GM21619 (cell line): Measurements from ENCODE around the gene OR2A1.
A peak's percentile ranks its signal among the peaks of the same experiment; 100 is the strongest.
"Not testable (repeated sequence)": the region's sequence is repeated elsewhere in the genome, so short reads cannot be mapped to it uniquely, and the experiment has no call there.

Experiments used
- ATAC-seq: cut with Tn5 transposase; IDR thresholded peaks from one replicate; pipeline ENCODE4 v1.9.1; 2021; ENCODE audit not compliant: unreplicated experiment

Gene OR2A1

GRCh38 chr7:144321677-144322206 lies 9.5 kb downstream of the OR2A1 start:
- not testable (repeated sequence) for ATAC-seq

DNA sequence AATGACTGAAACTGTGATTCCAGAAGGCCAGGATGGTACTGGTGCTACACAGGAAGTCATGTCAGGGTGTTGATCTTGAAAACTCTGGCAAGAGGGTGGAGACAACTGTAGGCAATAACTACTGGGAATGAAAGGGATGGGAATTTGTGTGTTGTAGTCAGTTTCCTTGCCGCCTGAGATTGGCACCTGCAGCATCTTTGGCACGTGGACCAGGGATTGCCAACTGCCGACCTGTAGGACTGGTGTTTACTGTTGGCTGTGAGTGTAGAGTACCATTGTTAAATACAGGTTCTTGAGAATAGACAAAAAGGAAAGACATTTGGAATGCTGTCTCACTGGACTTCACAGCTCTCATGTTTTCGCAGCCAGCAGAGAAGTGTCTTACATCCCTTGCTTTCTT lies 11.1 kb downstream of the OR2A1 start:
- not testable (repeated sequence) for ATAC-seq

DNA sequence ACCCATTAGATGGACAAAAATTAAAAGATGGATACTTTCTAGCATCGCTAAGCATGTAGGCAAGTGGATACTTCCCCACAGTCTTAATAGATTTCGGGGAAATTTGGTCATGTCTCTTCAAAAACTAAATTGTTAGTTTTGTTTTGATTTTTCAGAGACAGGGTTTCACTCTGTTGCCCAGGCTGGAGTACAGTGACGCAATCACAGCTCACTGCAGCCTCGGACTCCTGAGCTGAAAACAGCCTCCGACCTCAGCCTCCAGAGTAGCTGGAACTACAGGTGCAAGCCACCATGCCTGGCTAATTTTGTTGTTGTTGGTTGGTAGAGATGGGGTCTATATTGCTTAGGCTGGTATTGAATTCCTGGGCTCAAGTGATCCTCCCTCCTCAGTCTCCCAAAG lies 13.6 kb downstream of the OR2A1 start:
- not testable (repeated sequence) for ATAC-seq

DNA sequence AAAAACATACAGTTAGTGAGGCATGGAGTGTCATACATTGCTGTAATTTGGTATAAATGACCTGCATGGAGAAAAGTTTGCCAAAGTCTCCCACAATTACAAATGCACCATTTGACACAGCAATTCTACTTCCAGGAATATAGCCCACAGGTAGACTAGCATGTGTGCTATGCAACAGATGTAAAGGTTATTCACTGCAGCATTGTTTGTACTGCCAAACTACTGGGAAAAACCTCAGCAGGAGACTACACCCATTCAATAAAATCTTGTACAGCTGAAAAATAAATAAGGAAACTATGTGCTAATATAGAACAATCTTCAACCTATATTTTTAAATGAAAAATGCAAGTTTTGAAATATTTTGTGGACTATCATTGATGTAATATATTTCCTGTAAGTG lies 17.8 kb downstream of the OR2A1 start:
- not testable (repeated sequence) for ATAC-seq

- not testable (repeated sequence) for ATAC-seq
These were observed 19.2 kb downstream of the OR2A1 start for GRCh38 chr7:144331221-144331995.

GRCh38 chr7:144331996-144332288 lies 19.7 kb downstream of the OR2A1 start:
- ATAC-seq, result not testable (repeated sequence)

DNA sequence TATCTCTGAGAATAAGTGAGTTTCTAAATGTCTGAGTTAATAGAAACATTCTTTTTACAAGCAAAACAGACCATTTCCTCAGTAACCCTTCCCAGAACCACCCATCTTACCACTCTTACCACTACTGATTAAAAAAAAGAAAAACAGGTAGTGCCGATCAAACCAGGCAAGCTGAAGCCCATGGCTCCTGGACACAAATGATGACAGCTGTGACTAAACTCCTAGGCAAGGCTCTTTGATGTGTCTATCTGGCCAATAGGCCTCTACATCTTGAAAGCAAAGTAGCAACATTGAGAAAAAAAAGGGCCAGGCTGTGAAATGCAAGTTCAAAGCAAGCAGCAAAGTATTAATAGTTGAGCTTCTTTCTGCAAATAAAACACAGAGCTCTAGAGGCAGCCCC lies 36.4 kb downstream of the OR2A1 start:
- peak; percentile 26 for ATAC-seq

DNA sequence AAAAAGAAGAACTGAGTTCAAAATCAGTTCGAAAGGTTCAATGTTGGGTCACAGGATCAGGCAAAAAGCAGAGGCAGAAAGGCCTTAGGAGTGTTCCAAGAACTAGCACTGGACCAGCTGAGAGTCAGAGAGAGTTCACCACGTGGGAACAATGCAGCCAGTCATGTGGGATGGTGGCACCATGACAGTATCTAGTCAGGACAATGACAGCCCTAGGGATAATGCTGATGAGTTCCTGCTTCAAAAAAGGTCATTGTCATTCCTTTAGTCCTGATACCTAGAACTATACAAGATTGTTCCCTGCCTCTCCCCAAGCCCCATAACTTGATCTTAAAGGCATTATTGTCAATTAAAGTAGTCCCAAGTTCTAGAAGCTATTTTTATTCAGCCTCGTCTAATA lies 39.4 kb downstream of the OR2A1 start:
- ATAC-seq, result not testable (repeated sequence)

GRCh38 chr7:144355176-144355822 lies 43.1 kb downstream of the OR2A1 start, which contains the start of gene ARHGEF5:
Gene ARHGEF5 (plus strand): TSS chr7:144355402. CDS start chr7:144362670, 7,268 bp downstream.
- ATAC-seq, result peak; percentile 72

GRCh38 chr7:144356185-144356584 lies 44.0 kb downstream of the OR2A1 start:
- not testable (repeated sequence) for ATAC-seq

- not testable (repeated sequence) for ATAC-seq
These were observed 44.6 kb downstream of the OR2A1 start for GRCh38 chr7:144356860-144357259.

DNA sequence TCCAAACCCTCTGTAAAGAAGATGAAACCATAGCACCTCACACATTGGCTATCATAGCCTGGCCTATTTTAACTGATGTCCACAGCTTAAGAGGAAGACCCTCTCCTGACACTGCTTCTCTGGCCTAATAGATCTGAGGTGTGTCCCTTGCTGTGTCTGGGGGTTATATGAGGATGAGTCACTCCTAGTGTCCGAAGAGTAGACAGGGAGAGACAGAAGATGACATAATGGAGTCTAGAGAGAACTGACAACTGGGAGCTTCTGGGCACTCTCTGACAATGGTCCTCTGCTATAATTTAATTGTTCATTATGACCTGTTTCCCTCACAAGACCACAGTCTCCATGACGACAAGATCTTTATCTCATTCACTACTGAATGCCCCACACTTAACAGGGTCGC lies 49.8 kb downstream of the OR2A1 start:
- ATAC-seq, result not testable (repeated sequence)

GRCh38 chr7:144365523-144365922 lies 53.3 kb downstream of the OR2A1 start:
- not testable (repeated sequence) for ATAC-seq

DNA sequence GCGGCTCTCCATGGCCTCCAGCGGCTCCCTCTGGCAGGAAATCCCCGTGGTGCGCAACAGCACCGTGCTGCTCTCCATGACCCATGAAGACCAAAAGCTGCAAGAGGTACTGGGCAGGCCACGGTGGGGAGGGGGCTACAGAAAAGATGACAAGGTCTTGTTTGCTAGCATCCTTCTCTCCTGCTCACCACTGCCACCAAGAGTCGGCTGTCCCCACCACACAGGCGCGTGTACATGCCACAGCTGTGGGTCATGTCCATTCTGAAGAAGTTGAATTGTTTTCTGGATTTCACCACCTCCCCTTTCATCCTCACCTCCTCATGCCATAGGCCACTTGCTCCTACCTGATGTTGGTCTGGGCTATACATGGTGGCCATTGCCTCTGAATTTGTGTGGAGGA lies 55.0 kb downstream of the OR2A1 start:
- ATAC-seq, result not testable (repeated sequence)

GRCh38 chr7:144369221-144369620 lies 57.0 kb downstream of the OR2A1 start:
- ATAC-seq, result not testable (repeated sequence)
